Stimulated activated CD8-positive, alpha-beta memory T cell treated with anti-CD3 and anti-CD28 coated beads, Interleukin-4, amount 100 ng/mL, for 24 hours (primary cell): Measurements from ENCODE around the gene CBX7.
"Not testable (repeated sequence)": the region's sequence is repeated elsewhere in the genome, so short reads cannot be mapped to it uniquely, and the experiment has no call there.

Experiments
- DNase-seq: peaks from one replicate; pipeline ENCODE4 v3.0.0-alpha.2; 2020; ENCODE audit warnings: low read depth

Gene CBX7

DNA sequence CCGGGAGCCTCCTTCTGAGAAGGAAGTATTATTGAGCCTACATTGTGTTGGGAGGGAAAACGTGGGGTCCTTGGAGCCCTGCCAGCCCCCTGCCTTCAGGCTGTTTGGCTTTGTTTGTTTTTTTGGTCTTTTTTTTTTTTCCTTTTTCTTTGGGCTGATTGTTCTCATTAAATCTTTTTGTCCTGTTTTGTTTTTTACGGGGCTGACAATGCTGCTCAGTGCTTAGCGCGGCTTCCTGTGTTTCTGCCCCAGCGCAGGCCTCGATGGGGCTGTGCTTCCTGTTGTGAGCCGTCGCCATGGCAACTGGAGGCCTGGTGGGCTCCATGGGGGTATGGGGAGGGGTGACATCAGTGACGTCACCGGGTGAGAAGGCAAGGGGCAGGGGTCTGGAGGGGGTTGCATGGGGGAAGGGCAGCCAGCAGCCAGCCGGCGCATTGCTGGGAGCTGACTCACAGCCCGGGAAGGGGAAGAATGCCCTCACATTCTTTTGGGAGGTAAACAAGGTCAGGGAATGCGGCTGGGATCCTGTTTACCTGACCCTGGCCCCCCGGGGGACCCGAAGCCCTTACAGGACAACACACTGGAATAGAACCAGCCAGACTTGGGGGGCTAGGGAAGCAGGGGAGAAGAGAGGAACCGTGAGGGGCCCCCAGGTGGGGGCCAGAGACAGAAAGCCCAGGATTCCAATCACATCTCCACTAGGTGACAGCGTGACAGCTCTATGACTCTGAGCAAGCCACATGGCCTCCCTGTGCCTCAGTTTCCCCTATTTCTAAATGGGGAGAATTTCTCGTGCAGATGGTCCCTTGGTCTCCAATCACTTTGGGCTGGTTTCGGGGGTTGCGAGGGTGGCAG lies 22.2 kb upstream of the CBX7 start:
- DNase-seq: peak; percentile 53

- peak; percentile 36 for DNase-seq
These were observed 21.5 kb upstream of the CBX7 start for GRCh38 chr22:39173787-39174497.

DNA sequence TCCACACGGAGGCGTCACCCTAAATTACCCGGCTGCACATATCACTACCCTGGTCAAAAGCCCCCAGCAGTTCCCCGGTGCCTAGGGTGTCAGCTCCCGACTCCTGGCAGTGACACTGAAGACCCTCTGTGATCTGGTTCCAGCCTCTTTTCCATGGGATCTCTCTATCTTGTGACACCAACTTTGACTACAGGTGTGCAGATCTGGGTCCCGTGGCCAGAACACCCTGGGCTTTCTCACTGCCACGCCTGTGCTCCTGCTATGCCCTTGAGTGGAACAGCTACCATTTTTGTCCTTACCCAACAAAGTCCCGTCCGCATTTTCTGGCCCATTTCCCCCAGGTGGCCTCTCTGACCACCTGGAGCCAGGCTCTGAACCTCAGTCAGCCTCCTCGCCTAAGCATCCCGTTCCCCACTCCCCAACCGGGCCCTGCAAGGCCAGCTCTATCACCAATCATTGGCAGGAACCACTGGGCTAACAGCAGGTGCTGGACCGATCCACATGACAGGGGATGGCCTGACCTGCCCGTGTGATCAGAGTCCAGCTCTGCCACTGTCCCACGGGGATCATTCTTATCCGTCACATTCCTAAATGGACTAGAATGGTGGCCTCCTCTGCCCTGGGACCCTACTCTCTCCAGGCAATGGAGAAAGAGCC lies 20.7 kb upstream of the CBX7 start:
- no peak for DNase-seq

DNA sequence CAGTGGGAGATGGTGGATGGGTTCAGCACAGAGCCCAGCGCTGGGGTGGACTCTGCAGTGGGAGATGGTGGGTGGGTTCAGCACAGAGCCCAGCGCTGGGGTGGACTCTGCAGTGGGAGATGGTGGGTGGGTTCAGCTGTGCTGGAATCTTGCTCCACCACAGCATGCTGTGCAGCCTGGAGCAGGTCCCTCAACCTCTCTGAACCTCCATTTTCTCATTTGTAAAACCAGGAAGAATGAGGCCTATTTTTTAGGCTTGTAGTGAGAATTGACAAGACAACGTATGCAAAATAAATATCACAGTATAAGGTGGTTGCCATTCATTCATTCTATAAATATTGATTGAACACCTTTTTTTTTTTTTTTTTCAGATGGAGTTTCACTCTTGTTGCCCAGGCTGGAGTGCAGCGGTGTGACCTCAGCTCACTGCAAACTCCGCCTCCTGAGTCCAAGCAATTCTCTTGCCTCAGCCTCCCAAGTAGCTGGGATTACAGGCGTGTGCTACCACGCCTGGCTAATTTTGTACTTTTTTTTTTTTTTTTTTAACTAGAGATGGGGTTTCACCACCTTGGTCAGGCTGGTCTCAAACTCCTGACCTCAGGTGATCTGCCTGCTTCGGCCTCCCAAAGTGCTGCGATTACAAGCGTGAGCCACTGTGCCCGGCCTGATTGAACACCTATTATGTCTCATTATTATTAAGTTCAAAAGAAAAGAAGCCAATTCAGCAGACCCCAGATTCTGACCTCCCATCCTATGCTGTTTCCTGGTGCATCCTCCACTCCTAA lies 20.0 kb upstream of the CBX7 start:
- not testable (repeated sequence) for DNase-seq

DNA sequence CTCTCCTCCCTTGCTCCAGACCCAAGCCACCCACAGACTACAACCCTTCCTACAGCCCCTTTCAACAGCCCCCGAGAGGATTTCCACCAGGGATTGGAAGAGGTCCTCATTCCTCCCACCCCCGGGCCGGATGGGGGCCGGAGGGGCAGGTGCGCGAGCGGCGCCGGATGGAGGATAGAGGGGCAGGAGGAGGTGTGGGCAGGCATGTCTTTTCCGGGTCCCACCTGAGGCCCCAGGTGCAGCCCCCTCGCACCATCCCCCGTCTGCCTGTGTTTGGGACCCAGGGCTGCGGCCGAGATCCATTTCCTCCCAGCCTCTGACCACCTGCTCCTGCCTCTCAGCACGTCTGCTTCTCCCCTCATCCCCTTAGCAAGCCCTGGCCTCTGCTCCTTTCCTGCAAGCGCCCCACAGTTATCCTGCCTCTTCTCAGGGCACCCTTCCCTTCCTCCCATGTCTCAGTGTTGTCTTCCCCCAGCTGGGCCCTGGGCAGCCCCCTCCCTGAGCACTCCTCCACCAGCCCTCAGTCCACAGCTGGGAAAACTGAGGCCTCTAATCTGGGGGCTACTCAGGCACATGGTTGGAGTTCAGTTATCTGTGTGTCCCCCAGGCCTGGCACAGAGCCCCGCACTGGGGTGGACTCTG lies 19.3 kb upstream of the CBX7 start:
- no peak for DNase-seq

DNA sequence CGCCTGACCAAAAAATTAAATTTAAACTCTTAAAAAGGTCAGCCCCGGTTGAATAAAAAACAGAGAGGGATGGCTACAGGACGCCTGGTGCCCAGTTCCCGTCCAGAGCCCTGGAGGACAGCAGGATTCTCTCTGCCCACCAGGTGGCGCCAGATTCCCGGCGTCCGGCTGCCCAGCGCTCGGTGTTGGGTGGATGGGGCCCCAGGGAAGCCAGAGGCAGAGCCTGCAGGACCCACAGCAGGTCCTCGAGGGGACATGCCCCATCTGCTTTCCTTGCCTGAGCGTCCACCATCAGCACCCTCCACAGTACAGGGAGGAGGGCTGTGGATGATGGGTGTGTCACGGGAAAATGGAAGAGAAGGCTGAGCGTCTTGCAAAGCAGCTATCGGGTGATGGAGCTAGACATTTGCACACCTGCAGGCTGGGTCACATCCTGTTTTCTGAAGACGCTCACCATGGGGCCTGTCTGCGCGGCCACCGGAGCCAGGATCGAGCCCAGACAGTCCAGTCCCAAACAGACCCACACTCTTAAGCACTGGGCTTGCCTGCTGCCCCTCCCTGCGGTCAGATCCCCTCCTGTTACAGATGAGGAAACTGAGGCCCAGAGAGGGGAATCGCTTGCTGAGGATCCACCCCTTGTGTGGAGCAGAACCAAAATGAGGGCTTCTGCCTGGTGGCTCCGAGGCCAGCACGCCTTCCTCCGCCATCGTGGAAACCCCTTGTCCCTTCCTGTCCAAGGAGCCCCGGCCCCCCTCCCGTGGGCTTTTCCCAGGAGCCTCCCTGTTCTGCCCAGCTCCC lies 18.5 kb upstream of the CBX7 start:
- DNase-seq: peak; percentile 75

- DNase-seq: no peak
These were observed 17.5 kb upstream of the CBX7 start for GRCh38 chr22:39169797-39170466.

GRCh38 chr22:39166547-39166946 lies 14.1 kb upstream of the CBX7 start:
- DNase-seq: no peak

GRCh38 chr22:39156093-39156492 lies 3.6 kb upstream of the CBX7 start:
- DNase-seq: not testable (repeated sequence)

DNA sequence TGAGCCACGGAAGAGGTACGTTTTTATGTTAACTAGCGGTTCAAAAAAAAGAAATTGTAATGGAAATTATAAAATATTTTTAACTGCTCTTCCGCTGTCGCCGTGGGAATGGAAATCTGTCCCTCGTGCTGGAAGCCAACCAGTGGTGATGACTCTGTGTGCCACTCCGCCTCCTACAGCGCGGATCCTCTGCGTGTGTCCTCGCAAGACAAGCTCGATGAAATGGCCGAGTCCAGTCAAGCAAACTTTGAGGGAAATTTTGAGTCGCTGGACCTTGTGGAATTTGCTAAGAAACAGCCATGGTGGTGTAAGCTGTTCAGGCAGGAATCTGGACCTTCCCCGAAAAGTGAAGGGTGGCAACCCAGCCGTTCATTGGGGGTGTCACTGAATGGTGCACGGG lies 2.9 kb upstream of the CBX7 start:
- no peak for DNase-seq

DNA sequence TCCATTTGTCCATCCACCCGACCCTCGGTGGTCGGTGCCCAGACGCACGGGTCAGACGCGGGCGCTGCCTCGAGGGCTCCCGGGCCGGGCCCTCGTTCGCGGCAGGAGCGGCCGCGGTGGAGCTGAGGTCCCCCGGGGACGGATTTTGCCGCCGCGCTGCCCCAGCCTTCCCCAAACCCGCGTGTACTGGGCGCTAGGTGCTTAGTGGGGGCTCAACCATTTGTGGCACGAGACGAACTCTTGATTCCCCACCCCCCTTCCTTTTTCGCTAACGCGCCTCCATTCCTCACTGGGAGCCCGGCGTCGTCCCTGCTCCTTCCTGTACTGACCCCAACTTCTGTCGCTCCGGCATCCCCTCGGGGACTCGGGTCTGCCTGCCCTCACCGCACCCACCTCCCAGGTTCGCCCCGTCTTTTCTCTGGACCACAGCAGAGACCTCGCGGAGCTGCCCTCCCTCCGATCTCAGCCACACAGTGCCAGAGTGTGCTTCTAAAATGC lies 789 bp upstream of the CBX7 start:
- no peak for DNase-seq

DNA sequence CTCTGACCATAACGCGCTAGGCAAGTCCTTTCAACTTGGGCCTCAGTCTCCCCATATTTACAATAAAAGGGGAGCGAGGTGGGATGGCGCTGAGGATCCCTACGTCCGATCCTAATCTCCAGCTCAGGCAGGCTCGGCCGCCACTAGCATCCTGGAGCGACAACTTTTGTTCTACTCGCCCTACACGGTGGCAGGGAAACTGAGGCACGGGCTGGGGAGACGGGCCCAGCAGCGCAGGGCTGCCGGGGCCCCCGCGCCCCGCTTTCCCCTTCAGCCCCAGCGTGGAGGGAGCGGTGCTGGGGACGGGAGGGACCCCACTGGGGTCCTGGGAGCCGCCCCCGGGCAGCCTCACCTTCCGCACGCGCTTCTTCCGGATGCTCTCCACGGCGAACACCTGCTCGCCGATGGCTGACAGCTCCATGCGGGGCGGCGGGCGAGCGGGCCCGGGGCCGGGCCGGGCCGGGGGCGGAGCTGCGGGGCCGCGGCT lies 413 bp downstream of the CBX7 start:
- DNase-seq: no peak

- DNase-seq: no peak
These were observed 1.0 kb downstream of the CBX7 start for GRCh38 chr22:39151329-39151975.

DNA sequence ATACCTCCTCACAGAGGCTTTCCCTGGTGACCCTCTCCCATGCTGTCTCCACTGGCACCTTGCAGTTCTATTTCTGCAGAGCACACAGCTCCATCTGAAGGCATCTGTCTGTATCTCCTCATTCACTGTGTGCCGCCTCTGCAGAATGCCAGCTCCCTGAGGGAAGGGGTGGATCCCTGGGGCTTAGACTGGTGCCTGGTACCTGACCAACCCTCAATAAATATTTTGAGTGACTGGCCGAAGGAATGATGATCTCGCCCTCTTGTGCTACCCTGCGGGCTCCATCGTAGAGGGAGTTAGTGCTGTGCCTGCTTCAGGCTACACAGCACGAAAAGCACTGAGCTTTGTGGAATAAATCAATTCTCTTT lies 1.6 kb downstream of the CBX7 start:
- no peak for DNase-seq

DNA sequence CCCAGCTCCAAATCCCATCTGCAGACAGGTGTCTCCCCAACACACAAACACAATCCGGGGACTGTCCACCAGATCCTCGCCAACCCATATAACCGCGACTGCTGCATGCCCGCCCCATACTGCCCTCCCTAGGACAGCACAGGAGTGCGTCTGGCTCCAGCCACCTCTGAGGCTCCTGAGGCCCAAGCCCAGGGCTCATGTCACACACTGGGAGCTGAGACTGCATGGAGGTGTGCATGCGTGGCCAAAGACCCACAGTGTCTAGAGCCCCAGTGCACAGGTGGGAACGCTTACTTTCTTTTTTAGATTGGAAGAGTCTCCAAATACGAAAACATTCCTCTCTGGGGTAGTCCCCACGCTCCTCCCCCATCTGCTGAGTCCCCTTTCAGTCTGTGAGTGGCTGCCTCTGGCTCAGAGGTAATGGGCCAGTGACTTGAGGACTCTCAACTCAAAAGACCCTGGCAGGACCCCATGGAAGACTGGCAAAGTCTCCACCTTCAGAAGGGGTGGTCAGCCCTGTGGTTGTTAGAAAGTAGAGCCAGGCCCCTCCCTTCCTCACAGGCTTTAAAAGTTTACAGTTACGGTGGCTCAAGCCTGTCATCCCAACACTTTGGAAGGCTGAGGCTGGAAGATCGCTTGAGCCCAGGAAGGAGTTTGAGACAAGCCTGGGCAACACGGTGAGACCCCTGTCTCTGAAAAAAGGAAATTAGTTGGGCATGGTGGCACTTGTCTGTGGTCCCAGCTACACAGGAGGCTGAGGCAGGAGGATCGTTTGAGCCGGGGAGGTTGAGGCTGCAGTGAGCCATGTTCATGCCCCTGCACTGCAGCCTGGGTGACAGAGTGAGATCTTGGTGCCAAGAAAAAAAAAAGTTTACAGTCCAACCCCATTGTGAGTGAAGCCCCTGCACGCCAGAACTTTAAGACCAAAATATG lies 2.3 kb downstream of the CBX7 start:
- no peak for DNase-seq

GRCh38 chr22:39148727-39149535 lies 3.5 kb downstream of the CBX7 start:
- peak; percentile 76 for DNase-seq

GRCh38 chr22:39148026-39148726 lies 4.3 kb downstream of the CBX7 start:
- no peak for DNase-seq
